Neural cell (in vitro differentiated cells): ENCODE measurements around the gene CTNNBL1.

ENCODE experiments used
- EP300 ChIP-seq: fragments of 450-650 bp; conservative IDR thresholded peaks from 2 replicates; pipeline ENCODE4 v1.6.1; 2014; ENCODE audit warnings: antibody characterized with exemption, mild to moderate bottlenecking, moderate library complexity; ENCODE audit not compliant: poor library complexity, severe bottlenecking
- EZH2 ChIP-seq: fragments of 200-600, 300-800 bp; shearing (Covaris generic), sonication (generic); IDR thresholded peaks from 2 replicates; pipeline ENCODE4 v1.6.1; 2014; ENCODE audit warnings: antibody characterized with exemption, low read length, borderline replicate concordance, mild to moderate bottlenecking; ENCODE audit not compliant: insufficient read depth, poor library complexity, severe bottlenecking
- MXI1 ChIP-seq: fragments of 450-650 bp; conservative IDR thresholded peaks from 2 replicates; pipeline ENCODE4 v1.6.1; 2014; ENCODE audit warnings: antibody characterized with exemption, mild to moderate bottlenecking; ENCODE audit not compliant: poor library complexity, severe bottlenecking
- POLR2AphosphoS5 ChIP-seq: IDR thresholded peaks from 2 replicates; pipeline ENCODE4 v1.6.1; 2012
- RAD21 ChIP-seq: fragments of 450-650 bp; conservative IDR thresholded peaks from 2 replicates; pipeline ENCODE4 v1.6.1; 2014; ENCODE audit warnings: antibody characterized with exemption, mild to moderate bottlenecking, moderate library complexity
- SMC3 ChIP-seq: fragments of 450-650 bp; conservative IDR thresholded peaks from 2 replicates; pipeline ENCODE4 v1.6.1; 2014; ENCODE audit warnings: antibody characterized with exemption, mild to moderate bottlenecking, moderate library complexity; ENCODE audit not compliant: poor library complexity
- TAF1 ChIP-seq: IDR thresholded peaks from 2 replicates; pipeline ENCODE4 v1.6.1; 2012; ENCODE audit warnings: low read depth
- TF ChIP-seq, protein P1 (sequence below): fragments of 450-650 bp; IDR thresholded peaks from 2 replicates; pipeline ENCODE4 v1.5.1; 2014; ENCODE audit warnings: antibody characterized with exemption, mild to moderate bottlenecking, moderate library complexity; ENCODE audit not compliant: poor library complexity, severe bottlenecking
- TF ChIP-seq, protein P2 (sequence below): IDR thresholded peaks from 2 replicates; pipeline ENCODE4 v1.6.1; 2012; ENCODE audit warnings: borderline replicate concordance

DNA sequence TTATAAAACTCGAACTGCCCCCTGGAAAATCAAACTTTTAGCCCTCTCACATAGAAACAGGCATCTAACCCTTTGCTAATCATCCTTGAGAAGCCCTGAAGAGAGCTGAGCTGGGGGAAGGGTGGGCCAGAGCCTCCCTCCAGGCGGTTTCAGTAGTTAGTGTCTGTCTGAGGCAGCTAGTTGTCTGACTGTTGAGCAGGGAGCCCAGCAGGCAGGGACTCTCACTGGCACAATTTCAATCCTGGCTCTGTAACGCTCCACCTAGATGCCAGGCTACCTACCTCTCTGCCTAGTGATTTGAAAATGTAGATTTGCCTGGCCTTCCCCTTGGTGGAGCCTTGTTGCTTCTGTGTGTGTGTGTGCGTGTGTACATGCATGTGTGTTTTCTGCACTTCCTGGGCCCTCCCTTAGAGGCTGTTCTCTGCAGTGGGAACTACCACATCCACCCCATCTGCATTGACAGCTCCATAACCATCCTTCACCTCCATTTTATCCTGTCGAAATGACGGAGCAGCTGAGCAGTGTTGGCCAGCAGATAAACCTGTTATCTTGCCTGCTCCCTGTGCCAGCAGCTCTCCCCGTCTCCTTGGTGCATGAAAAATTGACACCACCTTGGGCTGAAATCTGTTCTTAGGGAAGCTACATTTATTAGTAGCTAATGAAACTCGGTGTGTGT, 139.5 kb downstream of the CTNNBL1 start:
- no peak for TF ChIP-seq MXI1
- no peak for TF ChIP-seq EZH2
- TF ChIP-seq, protein P1, sequence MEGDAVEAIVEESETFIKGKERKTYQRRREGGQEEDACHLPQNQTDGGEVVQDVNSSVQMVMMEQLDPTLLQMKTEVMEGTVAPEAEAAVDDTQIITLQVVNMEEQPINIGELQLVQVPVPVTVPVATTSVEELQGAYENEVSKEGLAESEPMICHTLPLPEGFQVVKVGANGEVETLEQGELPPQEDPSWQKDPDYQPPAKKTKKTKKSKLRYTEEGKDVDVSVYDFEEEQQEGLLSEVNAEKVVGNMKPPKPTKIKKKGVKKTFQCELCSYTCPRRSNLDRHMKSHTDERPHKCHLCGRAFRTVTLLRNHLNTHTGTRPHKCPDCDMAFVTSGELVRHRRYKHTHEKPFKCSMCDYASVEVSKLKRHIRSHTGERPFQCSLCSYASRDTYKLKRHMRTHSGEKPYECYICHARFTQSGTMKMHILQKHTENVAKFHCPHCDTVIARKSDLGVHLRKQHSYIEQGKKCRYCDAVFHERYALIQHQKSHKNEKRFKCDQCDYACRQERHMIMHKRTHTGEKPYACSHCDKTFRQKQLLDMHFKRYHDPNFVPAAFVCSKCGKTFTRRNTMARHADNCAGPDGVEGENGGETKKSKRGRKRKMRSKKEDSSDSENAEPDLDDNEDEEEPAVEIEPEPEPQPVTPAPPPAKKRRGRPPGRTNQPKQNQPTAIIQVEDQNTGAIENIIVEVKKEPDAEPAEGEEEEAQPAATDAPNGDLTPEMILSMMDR: peak; percentile 14
- no peak for TF ChIP-seq POLR2AphosphoS5
- TF ChIP-seq RAD21: no peak
- TF ChIP-seq, protein P2, sequence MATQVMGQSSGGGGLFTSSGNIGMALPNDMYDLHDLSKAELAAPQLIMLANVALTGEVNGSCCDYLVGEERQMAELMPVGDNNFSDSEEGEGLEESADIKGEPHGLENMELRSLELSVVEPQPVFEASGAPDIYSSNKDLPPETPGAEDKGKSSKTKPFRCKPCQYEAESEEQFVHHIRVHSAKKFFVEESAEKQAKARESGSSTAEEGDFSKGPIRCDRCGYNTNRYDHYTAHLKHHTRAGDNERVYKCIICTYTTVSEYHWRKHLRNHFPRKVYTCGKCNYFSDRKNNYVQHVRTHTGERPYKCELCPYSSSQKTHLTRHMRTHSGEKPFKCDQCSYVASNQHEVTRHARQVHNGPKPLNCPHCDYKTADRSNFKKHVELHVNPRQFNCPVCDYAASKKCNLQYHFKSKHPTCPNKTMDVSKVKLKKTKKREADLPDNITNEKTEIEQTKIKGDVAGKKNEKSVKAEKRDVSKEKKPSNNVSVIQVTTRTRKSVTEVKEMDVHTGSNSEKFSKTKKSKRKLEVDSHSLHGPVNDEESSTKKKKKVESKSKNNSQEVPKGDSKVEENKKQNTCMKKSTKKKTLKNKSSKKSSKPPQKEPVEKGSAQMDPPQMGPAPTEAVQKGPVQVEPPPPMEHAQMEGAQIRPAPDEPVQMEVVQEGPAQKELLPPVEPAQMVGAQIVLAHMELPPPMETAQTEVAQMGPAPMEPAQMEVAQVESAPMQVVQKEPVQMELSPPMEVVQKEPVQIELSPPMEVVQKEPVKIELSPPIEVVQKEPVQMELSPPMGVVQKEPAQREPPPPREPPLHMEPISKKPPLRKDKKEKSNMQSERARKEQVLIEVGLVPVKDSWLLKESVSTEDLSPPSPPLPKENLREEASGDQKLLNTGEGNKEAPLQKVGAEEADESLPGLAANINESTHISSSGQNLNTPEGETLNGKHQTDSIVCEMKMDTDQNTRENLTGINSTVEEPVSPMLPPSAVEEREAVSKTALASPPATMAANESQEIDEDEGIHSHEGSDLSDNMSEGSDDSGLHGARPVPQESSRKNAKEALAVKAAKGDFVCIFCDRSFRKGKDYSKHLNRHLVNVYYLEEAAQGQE: no peak
- no peak for TF ChIP-seq SMC3
- TF ChIP-seq TAF1: no peak
- no peak for TF ChIP-seq EP300
